SK-N-SH treated with all-trans-retinoic acid at 6 μM for 48 hours (cell line): ENCODE measurements around the gene SCN7A.

Source experiments
- ATAC-seq: fragments of 200-7000 bp; cut with Tn5 transposase; 3 replicates; pipeline ENCODE4 v1.9.1; 2020; ENCODE audit warnings: mild to moderate bottlenecking, moderate library complexity
- ARNTL ChIP-seq: fragments of 450-650 bp; formaldehyde crosslinking; IDR thresholded peaks from 2 replicates; pipeline ENCODE4 v1.5.0; 2020; ENCODE audit warnings: low read depth, mild to moderate bottlenecking, moderate library complexity, borderline replicate concordance
- BACH2 ChIP-seq: fragments of 250-450 bp; sonication (Bioruptor Pico); IDR thresholded peaks from 2 replicates; pipeline ENCODE4 v1.9.0; 2021; ENCODE audit warnings: mild to moderate bottlenecking, borderline replicate concordance
- CSDC2 ChIP-seq: fragments of 250-450 bp; sonication (Bioruptor Pico); IDR thresholded peaks from 2 replicates; pipeline ENCODE4 v1.5.0; 2020; ENCODE audit warnings: mild to moderate bottlenecking, moderate library complexity
- ESRRG ChIP-seq: fragments of 250-450 bp; sonication (Bioruptor Pico); IDR thresholded peaks from 2 replicates; pipeline ENCODE4 v1.6.1; 2021; ENCODE audit warnings: mild to moderate bottlenecking
- GLIS3 ChIP-seq: fragments of 250-450 bp; sonication (Bioruptor Pico); IDR thresholded peaks from 2 replicates; pipeline ENCODE4 v1.5.0; 2020; ENCODE audit warnings: mild to moderate bottlenecking, moderate library complexity
- ISL1 ChIP-seq: fragments of 250-450 bp; sonication (Bioruptor Pico); IDR thresholded peaks from 2 replicates; pipeline ENCODE4 v2.1.2; 2022; ENCODE audit warnings: mild to moderate bottlenecking, moderate library complexity
- OSR1 ChIP-seq: fragments of 250-450 bp; sonication (Bioruptor Pico); IDR thresholded peaks from 2 replicates; pipeline ENCODE4 v1.8.0; 2022; ENCODE audit warnings: moderate library complexity, mild to moderate bottlenecking, inconsistent platforms
- PPARA ChIP-seq: fragments of 250-450 bp; sonication (Bioruptor Pico); IDR thresholded peaks from 2 replicates; pipeline ENCODE4 v1.5.0; 2020; ENCODE audit warnings: mild to moderate bottlenecking, borderline replicate concordance
- RARB ChIP-seq: fragments of 250-450 bp; sonication (Bioruptor Pico); IDR thresholded peaks from 2 replicates; pipeline ENCODE4 v1.8.0; 2021; ENCODE audit warnings: mild to moderate bottlenecking, moderate library complexity
- SNAI2 ChIP-seq: fragments of 250-450 bp; sonication (Bioruptor Pico); IDR thresholded peaks from 2 replicates; pipeline ENCODE4 v1.5.0; 2020; ENCODE audit warnings: mild to moderate bottlenecking, moderate library complexity
- TCF4 ChIP-seq: fragments of 250-450 bp; sonication (Bioruptor Pico); IDR thresholded peaks from 2 replicates; pipeline ENCODE4 v1.8.0; 2021; ENCODE audit warnings: mild to moderate bottlenecking, moderate library complexity, borderline replicate concordance
- TOX ChIP-seq: fragments of 250-450 bp; sonication (Bioruptor Pico); IDR thresholded peaks from 2 replicates; pipeline ENCODE4 v1.8.0; 2021; ENCODE audit warnings: mild to moderate bottlenecking, moderate library complexity, borderline replicate concordance
- ZC3H10 ChIP-seq: fragments of 250-450 bp; sonication (Bioruptor Pico); IDR thresholded peaks from 2 replicates; pipeline ENCODE4 v1.5.1; 2021; ENCODE audit warnings: mild to moderate bottlenecking, moderate library complexity
- ZFP30 ChIP-seq: fragments of 450-650 bp; formaldehyde crosslinking; IDR thresholded peaks from 2 replicates; pipeline ENCODE4 v1.5.0; 2022; ENCODE audit warnings: mild to moderate bottlenecking, moderate library complexity
- ZNF70 ChIP-seq: fragments of 450-650 bp; formaldehyde crosslinking; IDR thresholded peaks from 2 replicates; pipeline ENCODE4 v1.5.0; 2020; ENCODE audit warnings: mild to moderate bottlenecking, moderate library complexity
- ZNF8 ChIP-seq: fragments of 450-650 bp; formaldehyde crosslinking; IDR thresholded peaks from 2 replicates; pipeline ENCODE4 v1.5.0; 2020; ENCODE audit warnings: mild to moderate bottlenecking, moderate library complexity
- TF ChIP-seq, protein P1 (sequence below): fragments of 250-450 bp; sonication (Bioruptor Pico); IDR thresholded peaks from 2 replicates; pipeline ENCODE4 v1.8.0; 2021; ENCODE audit warnings: low read depth, mild to moderate bottlenecking, moderate library complexity, borderline replicate concordance
- TF ChIP-seq, protein P2 (sequence below): fragments of 250-450 bp; sonication (Bioruptor Pico); IDR thresholded peaks from 2 replicates; pipeline ENCODE4 v1.5.0; 2020; ENCODE audit warnings: mild to moderate bottlenecking, moderate library complexity
- TF ChIP-seq, protein P3 (sequence below): fragments of 250-450 bp; sonication (Bioruptor Pico); IDR thresholded peaks from 2 replicates; pipeline ENCODE4 v1.8.0; 2020; ENCODE audit warnings: mild to moderate bottlenecking, moderate library complexity, borderline replicate concordance

The SCN7A gene

GRCh38 chr2:166440313-166440712, 53.7 kb downstream of the SCN7A start:
- TF ChIP-seq, protein P1, sequence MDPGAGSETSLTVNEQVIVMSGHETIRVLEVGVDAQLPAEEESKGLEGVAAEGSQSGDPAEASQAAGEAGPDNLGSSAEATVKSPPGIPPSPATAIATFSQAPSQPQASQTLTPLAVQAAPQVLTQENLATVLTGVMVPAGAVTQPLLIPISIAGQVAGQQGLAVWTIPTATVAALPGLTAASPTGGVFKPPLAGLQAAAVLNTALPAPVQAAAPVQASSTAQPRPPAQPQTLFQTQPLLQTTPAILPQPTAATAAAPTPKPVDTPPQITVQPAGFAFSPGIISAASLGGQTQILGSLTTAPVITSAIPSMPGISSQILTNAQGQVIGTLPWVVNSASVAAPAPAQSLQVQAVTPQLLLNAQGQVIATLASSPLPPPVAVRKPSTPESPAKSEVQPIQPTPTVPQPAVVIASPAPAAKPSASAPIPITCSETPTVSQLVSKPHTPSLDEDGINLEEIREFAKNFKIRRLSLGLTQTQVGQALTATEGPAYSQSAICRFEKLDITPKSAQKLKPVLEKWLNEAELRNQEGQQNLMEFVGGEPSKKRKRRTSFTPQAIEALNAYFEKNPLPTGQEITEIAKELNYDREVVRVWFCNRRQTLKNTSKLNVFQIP (CRISPR knock-in tag): no peak

GRCh38 chr2:166439078-166439477, 55.0 kb downstream of the SCN7A start:
- no peak for ATAC-seq
- TF ChIP-seq ISL1 (CRISPR knock-in tag): peak; percentile 38; the same call in 1 of the 2 replicates
- TF ChIP-seq, protein P1 (CRISPR knock-in tag): no peak

More at GRCh38 chr2:166440313-166440712, 53.7 kb downstream of the SCN7A start:
- no peak for ATAC-seq

DNA sequence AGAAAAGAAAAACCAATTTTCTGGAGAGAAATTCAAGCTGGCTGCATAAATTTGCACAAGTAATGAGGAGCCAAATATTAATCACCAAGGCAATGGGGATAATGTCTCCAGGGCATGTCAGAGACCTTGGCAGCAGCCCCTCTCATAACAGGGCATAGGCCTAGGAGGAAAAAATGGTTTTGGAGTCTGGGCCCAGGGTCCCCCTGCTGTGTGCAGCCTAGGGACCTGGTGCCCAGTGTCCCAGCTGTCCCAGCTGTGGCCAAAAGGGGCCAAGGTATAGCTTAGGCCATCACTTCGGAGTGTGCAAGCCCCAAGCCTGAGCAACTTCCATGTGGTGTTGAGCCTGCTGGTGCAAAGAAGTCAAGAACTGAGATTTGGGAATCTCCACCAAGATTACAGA, 57.1 kb downstream of the SCN7A start:
- no peak for ATAC-seq
- no peak for TF ChIP-seq BACH2 (CRISPR knock-in tag)
- TF ChIP-seq ISL1 (CRISPR knock-in tag): no peak
- no peak for TF ChIP-seq PPARA (CRISPR knock-in tag)
- TF ChIP-seq ZC3H10 (CRISPR knock-in tag): no peak
- TF ChIP-seq ESRRG (CRISPR knock-in tag): no peak
- TF ChIP-seq ZNF8: no peak
- TF ChIP-seq, protein P1 (CRISPR knock-in tag): no peak
- TF ChIP-seq RARB (CRISPR knock-in tag): no peak
- TF ChIP-seq, protein P2, sequence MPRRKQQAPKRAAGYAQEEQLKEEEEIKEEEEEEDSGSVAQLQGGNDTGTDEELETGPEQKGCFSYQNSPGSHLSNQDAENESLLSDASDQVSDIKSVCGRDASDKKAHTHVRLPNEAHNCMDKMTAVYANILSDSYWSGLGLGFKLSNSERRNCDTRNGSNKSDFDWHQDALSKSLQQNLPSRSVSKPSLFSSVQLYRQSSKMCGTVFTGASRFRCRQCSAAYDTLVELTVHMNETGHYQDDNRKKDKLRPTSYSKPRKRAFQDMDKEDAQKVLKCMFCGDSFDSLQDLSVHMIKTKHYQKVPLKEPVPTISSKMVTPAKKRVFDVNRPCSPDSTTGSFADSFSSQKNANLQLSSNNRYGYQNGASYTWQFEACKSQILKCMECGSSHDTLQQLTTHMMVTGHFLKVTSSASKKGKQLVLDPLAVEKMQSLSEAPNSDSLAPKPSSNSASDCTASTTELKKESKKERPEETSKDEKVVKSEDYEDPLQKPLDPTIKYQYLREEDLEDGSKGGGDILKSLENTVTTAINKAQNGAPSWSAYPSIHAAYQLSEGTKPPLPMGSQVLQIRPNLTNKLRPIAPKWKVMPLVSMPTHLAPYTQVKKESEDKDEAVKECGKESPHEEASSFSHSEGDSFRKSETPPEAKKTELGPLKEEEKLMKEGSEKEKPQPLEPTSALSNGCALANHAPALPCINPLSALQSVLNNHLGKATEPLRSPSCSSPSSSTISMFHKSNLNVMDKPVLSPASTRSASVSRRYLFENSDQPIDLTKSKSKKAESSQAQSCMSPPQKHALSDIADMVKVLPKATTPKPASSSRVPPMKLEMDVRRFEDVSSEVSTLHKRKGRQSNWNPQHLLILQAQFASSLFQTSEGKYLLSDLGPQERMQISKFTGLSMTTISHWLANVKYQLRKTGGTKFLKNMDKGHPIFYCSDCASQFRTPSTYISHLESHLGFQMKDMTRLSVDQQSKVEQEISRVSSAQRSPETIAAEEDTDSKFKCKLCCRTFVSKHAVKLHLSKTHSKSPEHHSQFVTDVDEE: no peak
- TF ChIP-seq ZFP30 (CRISPR knock-in tag): no peak
- no peak for TF ChIP-seq ARNTL (CRISPR knock-in tag)
- TF ChIP-seq OSR1 (CRISPR knock-in tag): no peak
- no peak for TF ChIP-seq SNAI2 (CRISPR knock-in tag)
- TF ChIP-seq ZNF70 (CRISPR knock-in tag): no peak
- TF ChIP-seq, protein P3, sequence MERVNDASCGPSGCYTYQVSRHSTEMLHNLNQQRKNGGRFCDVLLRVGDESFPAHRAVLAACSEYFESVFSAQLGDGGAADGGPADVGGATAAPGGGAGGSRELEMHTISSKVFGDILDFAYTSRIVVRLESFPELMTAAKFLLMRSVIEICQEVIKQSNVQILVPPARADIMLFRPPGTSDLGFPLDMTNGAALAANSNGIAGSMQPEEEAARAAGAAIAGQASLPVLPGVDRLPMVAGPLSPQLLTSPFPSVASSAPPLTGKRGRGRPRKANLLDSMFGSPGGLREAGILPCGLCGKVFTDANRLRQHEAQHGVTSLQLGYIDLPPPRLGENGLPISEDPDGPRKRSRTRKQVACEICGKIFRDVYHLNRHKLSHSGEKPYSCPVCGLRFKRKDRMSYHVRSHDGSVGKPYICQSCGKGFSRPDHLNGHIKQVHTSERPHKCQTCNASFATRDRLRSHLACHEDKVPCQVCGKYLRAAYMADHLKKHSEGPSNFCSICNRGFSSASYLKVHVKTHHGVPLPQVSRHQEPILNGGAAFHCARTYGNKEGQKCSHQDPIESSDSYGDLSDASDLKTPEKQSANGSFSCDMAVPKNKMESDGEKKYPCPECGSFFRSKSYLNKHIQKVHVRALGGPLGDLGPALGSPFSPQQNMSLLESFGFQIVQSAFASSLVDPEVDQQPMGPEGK: no peak
- TF ChIP-seq TCF4 (CRISPR knock-in tag): no peak
- no peak for TF ChIP-seq TOX (CRISPR knock-in tag)

DNA sequence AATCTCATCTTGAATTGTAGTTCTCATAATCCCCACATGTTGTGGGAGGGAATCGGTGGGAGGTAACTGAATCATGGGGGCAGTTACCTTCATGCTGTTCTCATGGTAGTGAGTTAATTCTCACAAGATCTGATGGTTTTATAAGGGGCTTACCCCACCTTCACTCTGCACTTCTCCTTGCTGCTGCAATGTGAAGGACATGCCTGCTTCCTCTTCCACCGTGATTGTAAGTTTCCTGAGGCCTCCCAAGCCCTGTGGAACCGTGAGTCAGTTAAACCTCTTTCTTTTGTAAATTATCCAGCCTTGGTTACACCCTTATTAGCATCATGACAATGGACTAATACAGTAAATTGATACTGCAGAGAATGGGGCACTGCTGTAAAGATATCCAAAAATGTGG, 57.9 kb downstream of the SCN7A start:
- no peak for TF ChIP-seq ESRRG (CRISPR knock-in tag)
- no peak for TF ChIP-seq TOX (CRISPR knock-in tag)
- no peak for TF ChIP-seq PPARA (CRISPR knock-in tag)
- TF ChIP-seq ARNTL (CRISPR knock-in tag): no peak
- TF ChIP-seq BACH2 (CRISPR knock-in tag): no peak
- TF ChIP-seq GLIS3 (CRISPR knock-in tag): no peak
- no peak for TF ChIP-seq ISL1 (CRISPR knock-in tag)
- no peak for TF ChIP-seq ZNF70 (CRISPR knock-in tag)
- TF ChIP-seq TCF4 (CRISPR knock-in tag): no peak
- TF ChIP-seq SNAI2 (CRISPR knock-in tag): no peak
- no peak for TF ChIP-seq CSDC2 (CRISPR knock-in tag)
- TF ChIP-seq, protein P2: no peak
- TF ChIP-seq, protein P1 (CRISPR knock-in tag): no peak
- ATAC-seq: no peak
